Stimulated activated CD8-positive, alpha-beta memory T cell treated with anti-CD3 and anti-CD28 coated beads, Interleukin-15, amount 100 ng/mL, for 4 hours (primary cell): ENCODE measurements around the gene DYNC1LI1.
"Not testable (repeated sequence)": the region's sequence is repeated elsewhere in the genome, so short reads cannot be mapped to it uniquely, and the experiment has no call there.

Experiments
- DNase-seq, 2 donors: peaks; one replicate each; pipeline ENCODE4 v3.0.0-alpha.2; 2020; ENCODE audit warnings: low read depth in 2 of 2

The DYNC1LI1 gene

DNA sequence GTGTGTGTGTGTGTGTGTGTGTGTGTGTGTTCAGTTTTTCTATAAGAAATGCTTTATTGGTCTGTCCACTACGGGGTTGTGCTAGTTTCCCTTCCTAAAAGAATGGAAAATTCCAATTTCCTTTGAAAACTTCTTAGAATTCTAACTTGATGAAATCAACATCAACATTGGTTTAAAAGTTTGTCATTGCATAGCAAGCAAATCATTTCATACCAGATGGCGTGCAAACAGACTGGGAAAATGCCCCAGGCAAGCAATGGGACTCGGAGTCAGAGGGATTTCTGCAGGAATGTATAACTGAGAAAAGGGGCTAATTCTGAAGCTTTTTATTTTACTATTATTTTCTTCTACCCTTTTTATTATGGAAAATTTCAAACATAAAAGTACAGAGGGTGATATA, 13.1 kb upstream of the DYNC1LI1 start:
- DNase-seq, result no peak

GRCh38 chr3:32578669-32579068, 8.0 kb upstream of the DYNC1LI1 start:
- DNase-seq, result not testable (repeated sequence)

GRCh38 chr3:32577581-32578556, 7.2 kb upstream of the DYNC1LI1 start:
- DNase-seq, result no peak

DNA sequence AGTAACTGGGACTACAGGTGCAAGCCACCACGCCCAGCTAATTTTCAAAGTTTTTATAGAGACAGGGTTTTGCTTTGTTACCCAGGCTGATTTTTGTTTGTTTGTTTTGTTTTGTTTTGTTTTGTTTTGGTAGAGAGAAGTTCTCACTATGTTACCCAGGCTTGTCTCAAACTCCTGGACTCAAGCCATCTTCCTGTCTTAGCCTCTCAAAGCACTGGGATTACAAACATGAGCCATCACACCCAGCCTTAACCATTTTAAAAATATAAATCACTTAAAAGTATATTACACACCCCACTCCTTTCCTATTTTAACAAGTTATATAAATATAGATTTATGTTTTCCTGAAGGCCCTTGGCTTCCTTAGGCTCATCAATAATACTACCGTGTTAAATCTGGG, 6.5 kb upstream of the DYNC1LI1 start:
- no peak for DNase-seq

DNA sequence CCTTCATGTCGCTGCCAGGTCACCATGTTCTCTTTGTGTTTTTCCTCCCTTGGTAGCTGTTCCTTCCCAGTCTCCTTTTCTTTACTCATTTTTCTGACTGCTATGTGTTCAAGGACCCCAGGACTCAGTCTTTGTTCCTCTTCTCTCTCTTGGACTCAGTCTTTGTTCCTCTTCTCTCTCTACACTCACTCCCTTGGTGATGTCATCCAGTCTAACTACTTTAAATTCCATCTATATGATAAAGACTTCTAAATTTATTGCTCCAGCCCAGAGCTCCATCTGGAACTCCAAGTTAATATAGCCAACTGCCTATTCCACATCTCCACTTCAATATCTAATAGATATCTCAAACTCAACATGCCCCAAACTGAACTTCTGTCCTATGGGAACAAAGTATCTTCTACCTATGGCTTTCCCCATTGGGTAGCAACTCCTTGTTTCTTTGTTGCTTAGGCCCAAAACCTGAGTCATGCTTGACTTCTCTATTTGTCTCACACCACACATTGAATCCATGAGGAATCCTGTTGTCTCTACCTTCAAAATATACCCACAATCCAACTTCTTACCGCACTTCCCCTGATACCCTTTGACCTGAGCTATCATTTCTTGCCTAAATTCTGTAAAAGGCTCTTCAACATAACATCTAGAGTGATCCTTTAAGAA, 4.9 kb upstream of the DYNC1LI1 start:
- no peak for DNase-seq

DNA sequence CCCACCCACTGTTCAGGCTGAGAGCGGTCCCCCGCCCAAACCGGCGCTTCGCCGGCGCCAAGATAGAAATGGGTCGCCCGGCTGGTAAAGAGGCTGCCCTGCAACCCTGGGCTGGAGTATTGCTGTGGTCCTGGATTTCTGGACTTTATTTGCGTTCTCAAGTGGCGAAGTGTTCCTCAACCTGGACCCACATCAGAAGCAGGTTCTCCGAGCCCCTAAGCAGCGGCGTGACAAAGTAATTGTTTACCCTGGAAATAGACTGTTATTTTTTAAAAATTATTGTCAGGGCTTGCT, 481 bp upstream of the DYNC1LI1 start:
- DNase-seq, result no peak

GRCh38 chr3:32569540-32570420, 878 bp downstream of the DYNC1LI1 start:
- DNase-seq, result peak in 1 of 2 donors; percentile 3

- no peak for DNase-seq
Measured at GRCh38 chr3:32568953-32569352, 1.7 kb downstream of the DYNC1LI1 start.

GRCh38 chr3:32564195-32564594, 6.5 kb downstream of the DYNC1LI1 start:
- DNase-seq, result no peak

GRCh38 chr3:32562640-32563039, 8.0 kb downstream of the DYNC1LI1 start:
- DNase-seq, result no peak

DNA sequence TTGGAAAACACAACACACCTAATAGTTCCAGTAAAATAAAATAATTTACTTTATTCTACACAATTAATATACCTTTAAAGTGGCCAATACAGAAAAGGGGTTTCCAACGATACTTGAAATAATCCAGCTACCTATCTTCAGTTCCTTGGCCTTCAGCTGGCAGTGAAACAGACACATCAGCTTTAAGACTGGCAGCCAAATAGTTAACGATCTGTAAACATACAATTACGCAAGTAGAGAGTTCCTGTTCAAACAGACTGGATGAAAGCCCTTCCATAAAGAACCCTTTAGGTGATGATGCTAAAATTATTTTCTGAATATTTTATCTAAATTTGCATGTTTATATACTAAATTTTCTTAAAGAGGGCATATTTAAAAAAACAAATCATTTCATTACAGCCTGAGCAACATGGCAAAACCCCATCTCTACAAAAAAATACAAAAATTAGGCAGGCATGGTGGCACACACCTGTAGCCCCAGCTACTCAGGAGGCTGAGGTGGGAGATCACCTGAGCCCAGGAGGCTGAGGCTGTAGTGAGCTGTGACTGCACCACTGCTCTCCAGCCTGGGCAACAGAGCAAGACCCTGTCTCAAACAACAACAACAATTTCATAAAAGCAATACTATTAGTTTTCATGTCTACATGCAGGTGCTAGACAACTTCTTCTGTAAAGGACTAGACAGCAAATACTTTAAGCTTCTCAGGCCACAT, 12.9 kb downstream of the DYNC1LI1 start:
- no peak for DNase-seq

GRCh38 chr3:32556332-32556731, 14.3 kb downstream of the DYNC1LI1 start:
- DNase-seq, result no peak

- no peak for DNase-seq
Measured at GRCh38 chr3:32553973-32554372, 16.7 kb downstream of the DYNC1LI1 start.

GRCh38 chr3:32553459-32553858, 17.2 kb downstream of the DYNC1LI1 start:
- DNase-seq, result no peak

- DNase-seq, result no peak
Measured at GRCh38 chr3:32552013-32552412, 18.6 kb downstream of the DYNC1LI1 start.

GRCh38 chr3:32551496-32551895, 19.2 kb downstream of the DYNC1LI1 start:
- no peak for DNase-seq

DNA sequence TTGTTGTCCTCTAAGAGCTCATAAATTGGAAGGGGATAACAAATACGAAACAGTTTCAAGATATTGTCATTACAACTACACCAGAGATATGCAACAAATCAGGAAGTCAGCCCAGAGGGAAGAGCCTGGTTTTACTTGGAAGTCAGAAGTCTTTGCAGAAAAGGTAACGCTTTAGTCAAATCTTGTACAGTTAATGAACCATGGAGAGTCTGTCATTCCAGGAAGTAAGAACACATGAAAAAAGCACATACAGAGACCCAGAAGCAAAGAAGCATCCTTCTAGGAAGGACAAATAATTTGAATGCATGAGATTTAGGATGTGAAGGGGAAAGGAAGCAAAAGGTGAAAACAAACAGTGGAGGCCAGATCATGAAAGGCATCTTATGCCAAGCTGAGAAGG, 19.6 kb downstream of the DYNC1LI1 start:
- no peak for DNase-seq

GRCh38 chr3:32545305-32545704, 25.4 kb downstream of the DYNC1LI1 start:
- no peak for DNase-seq

DNA sequence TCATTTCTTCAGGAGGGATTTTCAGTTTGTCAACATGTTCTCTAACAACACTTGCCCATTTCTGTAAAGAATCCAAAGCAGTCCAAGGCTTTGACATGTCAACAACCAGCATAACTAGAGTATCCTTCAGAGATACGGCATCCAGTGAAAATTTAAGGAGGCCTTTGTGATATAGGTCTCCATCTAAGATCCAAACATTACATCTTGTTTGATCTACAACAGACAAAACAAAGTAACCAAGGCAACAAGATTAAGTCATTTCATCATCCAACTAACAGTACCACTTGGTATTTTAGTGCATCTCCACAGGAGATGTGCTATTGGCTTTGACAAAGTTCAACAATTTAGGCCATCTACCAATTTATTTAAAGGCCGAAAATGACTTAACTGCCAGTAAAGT, 25.8 kb downstream of the DYNC1LI1 start:
- no peak for DNase-seq

DNA sequence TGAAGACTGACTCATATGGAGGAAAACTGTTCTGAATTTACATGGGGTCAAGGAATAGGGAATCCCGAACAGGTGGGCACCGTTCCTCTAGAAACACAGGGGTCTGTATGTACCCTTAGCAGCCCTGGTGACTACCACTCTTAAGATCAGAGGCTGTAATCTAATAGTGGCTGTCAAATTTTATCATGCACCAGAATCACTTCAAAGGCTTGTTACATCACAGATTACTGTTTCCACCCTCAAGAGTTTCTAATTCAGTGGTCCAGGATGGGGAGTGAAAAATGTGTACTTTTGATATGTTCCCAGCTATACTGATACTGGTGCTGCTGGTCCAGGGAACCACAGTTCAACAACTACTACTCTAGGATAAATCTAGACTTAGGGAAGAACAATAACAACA, 27.9 kb downstream of the DYNC1LI1 start:
- DNase-seq, result no peak

DNA sequence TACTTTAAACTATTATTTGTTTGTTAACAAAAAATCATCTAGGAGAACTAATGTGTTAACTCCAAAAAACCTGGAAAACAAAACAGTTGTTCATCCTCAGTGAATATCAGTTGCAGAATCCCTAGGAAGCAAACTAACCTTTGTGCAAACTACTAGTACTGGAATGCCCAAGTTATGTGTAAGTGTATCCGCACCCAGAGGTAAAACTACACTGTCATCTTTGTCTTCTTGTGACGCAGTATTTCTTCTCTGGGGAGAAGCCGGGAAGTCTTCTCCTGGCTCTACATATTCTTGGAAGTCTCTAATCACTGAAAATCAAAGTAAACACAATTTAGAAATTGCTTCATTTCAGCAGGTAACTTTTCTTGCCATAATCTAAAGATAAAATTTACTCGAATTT, 29.8 kb downstream of the DYNC1LI1 start:
- DNase-seq, result no peak

DNA sequence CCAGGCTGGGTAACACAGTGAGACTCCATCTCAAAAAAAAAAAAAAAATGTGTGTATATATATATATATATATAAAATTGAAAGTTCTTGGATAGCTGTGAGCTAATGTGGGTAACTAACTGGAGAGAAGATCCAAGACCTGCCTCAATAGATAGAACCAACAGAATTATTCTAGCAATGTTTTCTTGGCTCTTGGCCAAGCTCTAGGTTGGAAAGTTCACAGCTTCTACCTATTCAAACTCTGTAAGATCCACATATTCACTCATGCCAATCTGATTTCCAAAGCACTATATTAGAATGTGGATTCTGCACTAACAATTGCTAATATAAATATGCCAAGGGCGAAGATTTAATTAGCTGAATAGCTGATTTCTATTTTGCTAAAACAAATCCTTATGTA, 38.2 kb downstream of the DYNC1LI1 start:
- no peak for DNase-seq
